Lower leg skin (tissue), 3 donors: ENCODE measurements around the gene GRIK4.

Source experiments
- CTCF ChIP-seq, 3 donors: fragments of 450-650 bp; IDR thresholded peaks; one replicate each; pipeline ENCODE4 v1.5.1; 2016; ENCODE audit warnings: antibody characterized with exemption in 3 of 3, mild to moderate bottlenecking in 3 of 3, moderate library complexity in 2 of 3
- POLR2A ChIP-seq, 2 donors: fragments of 450-650 bp; IDR thresholded peaks; one replicate each; pipeline ENCODE4 v1.6.1; 2016 to 2017; ENCODE audit warnings: antibody characterized with exemption in 2 of 2, mild to moderate bottlenecking in 1 of 2, moderate library complexity in 1 of 2

DNA sequence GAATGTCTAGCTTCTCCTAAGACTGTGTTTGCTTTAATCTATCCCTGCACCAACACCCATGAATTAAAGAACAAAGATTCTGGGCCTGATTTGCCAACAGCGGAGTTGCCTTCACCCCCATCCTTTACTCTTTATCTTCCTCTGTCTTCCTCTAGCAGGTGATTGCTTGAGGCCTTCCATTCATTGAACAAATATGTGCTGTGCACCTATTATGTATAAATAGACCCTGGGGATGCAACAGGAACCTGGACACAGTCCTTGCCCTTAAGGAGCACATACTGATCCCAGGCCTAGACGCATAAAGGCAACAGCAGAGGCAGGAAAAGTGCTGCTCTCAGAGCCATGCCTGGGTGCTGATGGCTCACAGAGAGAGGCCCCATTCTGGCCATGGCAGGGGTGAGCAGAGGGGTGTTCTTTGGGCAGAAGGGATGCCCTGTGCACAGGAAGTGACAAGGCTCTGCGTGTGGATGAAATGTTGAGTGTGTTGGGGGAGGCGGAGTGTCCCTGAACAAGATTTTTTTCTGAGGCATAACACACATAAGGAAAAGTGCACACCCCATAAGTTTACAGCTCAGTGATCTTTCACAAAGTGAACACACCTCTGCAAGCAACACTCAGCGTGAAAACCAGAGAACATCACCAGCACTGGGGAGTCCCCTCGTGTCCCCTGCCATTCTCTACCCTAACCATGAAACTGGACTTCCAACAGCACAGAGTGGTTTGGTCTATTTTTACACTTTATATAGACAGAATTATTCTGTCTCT lies 145.9 kb downstream of the GRIK4 start:
- TF ChIP-seq CTCF (IDR thresholded peaks at IDR 0.05) (no peak), POLR2A (IDR thresholded peaks at IDR 0.05) (no peak)
